ENCODE data around the gene SLC45A1. TPM values are rescaled to one million over a fixed set of nuclear protein-coding genes. Genes with fewer than 3 reads are reported as not detected.

The SLC45A1 gene
- total RNA-seq, 1 experiment from 2014 or later = 0.20 TPM

GRCh38 chr1:8333246-8333987 lies 15.5 kb downstream of the SLC45A1 start:
- Histone ChIP-seq H3K4me2 (no peak overlapping the region), H3K79me2 (ENCODE audit: low read depth) (no peaks in the 10 kb centered on the region), H3K36me3 (ENCODE audit: low read depth) (no peaks in the 10 kb centered on the region), H3F3A (ENCODE audit: insufficient read depth, low read depth) (no peaks in the 10 kb centered on the region), H4K20me1 (ENCODE audit: insufficient read depth) (no peaks in the 10 kb centered on the region), H3K9me3 (ENCODE audit: insufficient read depth, low read depth) (no peaks in the 10 kb centered on the region), H3K4me1 (replicated peaks; ENCODE audit: insufficient read depth) (no peaks in the 10 kb centered on the region), H3K4me3 (no peak overlapping the region), H3K9me2 (ENCODE audit: insufficient read depth) (no peaks in the 10 kb centered on the region), H3K27ac (no peak overlapping the region), H2AFZ (no peak overlapping the region), H3K27me3 (ENCODE audit: insufficient read depth, low read depth) (no peaks in the 10 kb centered on the region)
- intact Hi-C loops (cut with micrococcal nuclease; ENCODE audit: unreplicated experiment) = no loop called here
- no peak for DNase-seq
- POLR2A ChIA-PET (ENCODE audit: unreplicated experiment) = no interaction called here
- BruUV-seq (replicated peaks) = no TSS peak
- CTCF ChIA-PET = no interaction called here
- TF ChIP-seq EZH2 (IDR thresholded peaks at IDR 0.05; ENCODE audit: low read depth) (no peak), CTCF (conservative IDR thresholded peaks at IDR 0.05) (no peak)

- H3K79me2 ChIP-seq (ENCODE audit: low read depth) = no peaks in the 10 kb centered on the region
- no peaks in the 10 kb centered on the region for H4K20me1 ChIP-seq (ENCODE audit: insufficient read depth)
- TF ChIP-seq CTCF (conservative IDR thresholded peaks at IDR 0.05) (no peak), EZH2 (IDR thresholded peaks at IDR 0.05; ENCODE audit: low read depth) (no peak)
- intact Hi-C loops (cut with micrococcal nuclease; ENCODE audit: unreplicated experiment) = no loop called here
- no peak for DNase-seq
- no peaks in the 10 kb centered on the region for H3K27me3 ChIP-seq (ENCODE audit: insufficient read depth, low read depth)
- ChIA-PET CTCF (no interaction called here), POLR2A (ENCODE audit: unreplicated experiment) (no interaction called here)
- no peaks in the 10 kb centered on the region for H3K9me2 ChIP-seq (ENCODE audit: insufficient read depth)
- H2AFZ ChIP-seq = no peak overlapping the region
- H3K27ac ChIP-seq = no peak overlapping the region
- no TSS peak for BruUV-seq (replicated peaks)
- H3K9me3 ChIP-seq (ENCODE audit: insufficient read depth, low read depth) = no peaks in the 10 kb centered on the region
- no peaks in the 10 kb centered on the region for H3K36me3 ChIP-seq (ENCODE audit: low read depth)
- H3F3A ChIP-seq (ENCODE audit: insufficient read depth, low read depth) = no peaks in the 10 kb centered on the region
- no peaks in the 10 kb centered on the region for H3K4me1 ChIP-seq (replicated peaks; ENCODE audit: insufficient read depth)
- H3K4me3 ChIP-seq = no peak overlapping the region
- no peak overlapping the region for H3K4me2 ChIP-seq
Measured at GRCh38 chr1:8334106-8334851, 16.4 kb downstream of the SLC45A1 start.

GRCh38 chr1:8335246-8335645 lies 17.3 kb downstream of the SLC45A1 start:
- ChIA-PET CTCF (no interaction called here), POLR2A (ENCODE audit: unreplicated experiment) (no interaction called here)
- Histone ChIP-seq H3K9me2 (ENCODE audit: insufficient read depth) (no peaks in the 10 kb centered on the region), H3K79me2 (ENCODE audit: low read depth) (no peaks in the 10 kb centered on the region), H3K4me3 (no peak overlapping the region), H3K4me1 (replicated peaks; ENCODE audit: insufficient read depth) (no peaks in the 10 kb centered on the region), H3K36me3 (ENCODE audit: low read depth) (no peaks in the 10 kb centered on the region), H3K9me3 (ENCODE audit: insufficient read depth, low read depth) (no peaks in the 10 kb centered on the region), H3K27ac (no peak overlapping the region), H3K4me2 (no peak overlapping the region), H4K20me1 (ENCODE audit: insufficient read depth) (no peaks in the 10 kb centered on the region), H2AFZ (no peak overlapping the region), H3F3A (ENCODE audit: insufficient read depth, low read depth) (no peaks in the 10 kb centered on the region), H3K27me3 (ENCODE audit: insufficient read depth, low read depth) (no peaks in the 10 kb centered on the region)
- no peak for DNase-seq
- intact Hi-C loops (cut with micrococcal nuclease; ENCODE audit: unreplicated experiment) = no loop called here
- BruUV-seq (replicated peaks) = no TSS peak
- TF ChIP-seq CTCF (conservative IDR thresholded peaks at IDR 0.05) = no peak
- TF ChIP-seq EZH2 (IDR thresholded peaks at IDR 0.05; ENCODE audit: low read depth) = no peak

Measured in PC-9 (cell line).